ENCODE data around the gene SLIT3. TPM values are rescaled to one million over a fixed set of nuclear protein-coding genes. Genes with fewer than 3 reads are reported as not detected.

The SLIT3 gene
- total and polyA plus RNA-seq, 9 of the 15 experiments (the other 6 are each of a cell fraction or from before 2014, with no cell fraction given): 0.01 to 0.04 TPM; not detected in 7

MicroRNAs encoded within 50 kb of the gene (microRNA counts, 767-probe panel; counts per million panel counts)
- microRNA hsa-miR-585: not detected

Small RNA genes lying within 50 kb of the gene (microRNA-seq; reads per million reads assigned to microRNA genes)
- gene MIR218-2 (ENCODE audit: borderline microRNAs expressed) (not detected), gene MIR585 (ENCODE audit: borderline microRNAs expressed) (not detected)

Small RNA genes lying within 50 kb of the gene (small RNA-seq; reads per million reads assigned to genes)
- gene MIR218-2: not detected
- not detected for gene MIR585
- gene RF00019: not detected
